ENCODE results near the gene BCS1L. TPM values are rescaled to one million over a fixed set of nuclear protein-coding genes. Genes with fewer than 3 reads are reported as not detected.

BCS1L gene
- total and polyA plus RNA-seq, 10 donors, result 16.4 to 47.3 (median 32.9) TPM

GRCh38 chr2:218664653-218665052 is 5.2 kb downstream of the BCS1L start:
- H3K36me3 ChIP-seq, result peaks cover 3 to 81% (median 71%) of the 10 kb centered on the region in 6 donors
- no peaks in the 10 kb centered on the region for H3K9me3 ChIP-seq
- no peak overlapping the region for H3K4me3 ChIP-seq
- H3K27me3 ChIP-seq (replicated peaks in 1 of 7), result no peaks in the 10 kb centered on the region
- intact Hi-C loops (cut with DNase I; ENCODE audit: low total_unique reads), result no loop called here
- peaks cover 6 to 25% (median 11%) of the 10 kb centered on the region in 6 donors for H3K4me1 ChIP-seq
- no peak for DNase-seq
- 92 to 98% (median 96%) methylated on average over 7 of the region's 7 CpGs for WGBS, 5 donors
- TF ChIP-seq CTCF (IDR thresholded peaks at IDR 0.05 in 8 of 11, conservative IDR thresholded peaks at IDR 0.05 in 3 of 11), result no peak
- no peak for TF ChIP-seq POLR2AphosphoS5 (IDR thresholded peaks at IDR 0.05)
- TF ChIP-seq POLR2A (IDR thresholded peaks at IDR 0.05), result no peak
- no peak overlapping the region for H3K27ac ChIP-seq

- TF ChIP-seq POLR2A (IDR thresholded peaks at IDR 0.05), result no peak
- TF ChIP-seq CTCF (IDR thresholded peaks at IDR 0.05 in 8 of 11, conservative IDR thresholded peaks at IDR 0.05 in 3 of 11), result no peak
- TF ChIP-seq POLR2AphosphoS5 (IDR thresholded peaks at IDR 0.05), result no peak
- peak overlapping the region; percentile 64 to 86 (median 78) for H3K27ac ChIP-seq
Observed at GRCh38 chr2:218671097-218671653, 11.7 kb downstream of the BCS1L start.

GRCh38 chr2:218671654-218672566 is 12.4 kb downstream of the BCS1L start, which contains the start of the genes RNF25 and STK36:
RNF25 (minus strand) TSS chr2:218672002; CDS start chr2:218671970, 32 bp downstream.
STK36 (plus strand) TSS chr2:218672086; CDS start chr2:218672830, 744 bp downstream.
- peak; percentile 95 for DNase-seq
- intact Hi-C loops (cut with DNase I; ENCODE audit: low total_unique reads), result no loop called here
- Histone ChIP-seq H3K9me3 (no peaks in the 10 kb centered on the region), H3K4me1 (peaks cover 10 to 42% (median 22%) of the 10 kb centered on the region in 6 donors), H3K36me3 (peaks cover 0 to 42% (median 17%) of the 10 kb centered on the region in 6 donors), H3K27ac (peak within 1 kb of the TSS; percentile 64 to 86 (median 78)), H3K4me3 (peak within 1 kb of the TSS; percentile 59 to 94 (median 88)), H3K27me3 (replicated peaks in 1 of 7) (no peaks in the 10 kb centered on the region)
- WGBS, 5 donors, result 0 to 1% (median 1%) methylated on average over 47 to 49 of the region's 49 CpGs
- peak; percentile 93 to 97 (median 95) for TF ChIP-seq POLR2AphosphoS5 (IDR thresholded peaks at IDR 0.05)
- TF ChIP-seq POLR2A (IDR thresholded peaks at IDR 0.05), result peak in 2 of 3 donors; percentile 10 to 39
- TF ChIP-seq CTCF (IDR thresholded peaks at IDR 0.05 in 8 of 11, conservative IDR thresholded peaks at IDR 0.05 in 3 of 11), result no peak

More at GRCh38 chr2:218671097-218671653, 11.7 kb downstream of the BCS1L start:
- H3K27me3 ChIP-seq (replicated peaks in 1 of 7), result no peaks in the 10 kb centered on the region
- peaks cover 10 to 42% (median 22%) of the 10 kb centered on the region in 6 donors for H3K4me1 ChIP-seq
- no peaks in the 10 kb centered on the region for H3K9me3 ChIP-seq
- H3K36me3 ChIP-seq, result peaks cover 0 to 44% (median 24%) of the 10 kb centered on the region in 6 donors
- peak overlapping the region; percentile 59 to 94 (median 88) for H3K4me3 ChIP-seq
- no peak for DNase-seq
- intact Hi-C loops (cut with DNase I; ENCODE audit: low total_unique reads), result no loop called here
- WGBS, 5 donors, result 42 to 50% (median 48%) methylated on average over 12 of the region's 12 CpGs

All from spleen (tissue), 11 donors.